GM12878 (cell line): ENCODE measurements around the gene DENND1B. TPM values are rescaled to one million over a fixed set of nuclear protein-coding genes. Genes with fewer than 3 reads are reported as not detected.

ENCODE experiments used
- ATAC-seq: fragments of 200-7000 bp; cut with Tn5 transposase; 3 replicates; pipeline ENCODE4 v1.9.1; 2020; ENCODE audit warnings: mild to moderate bottlenecking, moderate library complexity
- BruUV-seq: library from RNA; stranded (reverse); fragments of 400-500 nt; replicated peaks from 2 replicates; lab custom pipeline; 2021; lab: Mats Ljungman, UMichigan
- CTCF ChIA-PET: fragments of 300-600 bp; sonication (Branson Sonifier 250); formaldehyde crosslinking; extraction: SDS; loops from one replicate; lab custom pipeline; 2021; ENCODE audit warnings: inconsistent platforms; lab: Yijun Ruan, JAX
- POLR2A ChIA-PET: fragments of 350-600 bp; formaldehyde crosslinking; extraction: SDS; loops from one replicate; lab custom pipeline; 2021; ENCODE audit warnings: inconsistent platforms; lab: Charles Lee
- RAD21 ChIA-PET: fragments of 300-600 bp; sonication (Branson Sonifier 250); formaldehyde crosslinking; loops from one replicate; lab custom pipeline; 2023; ENCODE audit warnings: antibody characterized with exemption; ENCODE audit not compliant: unreplicated experiment; lab: Charles Lee
- SMC1A ChIA-PET: fragments of 300-600 bp; sonication (Branson Sonifier 250); formaldehyde crosslinking; loops from one replicate; lab custom pipeline; 2023; ENCODE audit not compliant: unreplicated experiment, uncharacterized antibody; lab: Charles Lee
- DNase-seq: peaks from one replicate; pipeline ENCODE4 v3.0.0-alpha.2; 2011; ENCODE audit warnings: low read depth, low spot score
- FAIRE-seq: peaks from 3 replicates; lab custom pipeline; 2011; peaks lifted over from hg19 to GRCh38; lab: Jason Lieb, UNC
- H2AFZ ChIP-seq: 2 replicates; pipeline ENCODE4 v1.6.0; 2011; ENCODE audit warnings: low read depth, low read length, control low read depth; ENCODE audit not compliant: control insufficient read depth
- H3K27ac ChIP-seq: 2 replicates; pipeline ENCODE4 v1.5.1; 2011; ENCODE audit warnings: control low read depth; ENCODE audit not compliant: control insufficient read depth, insufficient read depth
- H3K27me3 ChIP-seq, 2 experiments: replicated peaks in 1 of 2; 2 replicates each; pipeline versions ENCODE4 v1.6.0 to v1.6.1; 2011; ENCODE audit warnings: low read length in 1 of 2; ENCODE audit not compliant: control insufficient read depth in 2 of 2, insufficient read depth in 2 of 2
- H3K36me3 ChIP-seq, 2 experiments: 2 replicates each; pipeline ENCODE4 v1.5.1; 2011; ENCODE audit warnings: low read length in 1 of 2; ENCODE audit not compliant: control insufficient read depth in 2 of 2, insufficient read depth in 2 of 2
- H3K4me1 ChIP-seq: 2 replicates; pipeline ENCODE4 v1.6.1; 2011; ENCODE audit warnings: mild to moderate bottlenecking, low read length, moderate library complexity, mixed read lengths; ENCODE audit not compliant: control insufficient read depth, insufficient read depth
- H3K4me2 ChIP-seq: 2 replicates; pipeline ENCODE4 v1.6.0; 2011; ENCODE audit warnings: control low read depth; ENCODE audit not compliant: control insufficient read depth, insufficient read depth
- H3K4me3 ChIP-seq: fragments of 200-600 bp; sonication (generic); 2 replicates; pipeline ENCODE4 v1.5.1; 2016
- H3K79me2 ChIP-seq: 2 replicates; pipeline ENCODE4 v1.6.0; 2011; ENCODE audit warnings: low read length; ENCODE audit not compliant: control insufficient read depth, insufficient read depth
- H3K9ac ChIP-seq: 2 replicates; pipeline ENCODE4 v1.8.0; 2011; ENCODE audit warnings: low read length, control low read depth, mixed read lengths; ENCODE audit not compliant: control insufficient read depth, insufficient read depth
- H3K9me3 ChIP-seq: replicated peaks from 3 replicates; pipeline ENCODE4 v1.5.1; 2011; ENCODE audit warnings: mild to moderate bottlenecking, low read length; ENCODE audit not compliant: control insufficient read depth, insufficient read depth
- H4K20me1 ChIP-seq: 2 replicates; pipeline ENCODE4 v1.6.0; 2011; ENCODE audit not compliant: control insufficient read depth, insufficient read depth
- ATF2 ChIP-seq: IDR thresholded peaks from 2 replicates; pipeline ENCODE4 v1.6.1; 2012; ENCODE audit warnings: low read length, inconsistent platforms
- CBX3 ChIP-seq: fragments of 200-600 bp; sonication (generic); IDR thresholded peaks from 2 replicates; pipeline ENCODE4 v1.6.1; 2016; ENCODE audit warnings: low read depth, borderline replicate concordance
- CHD4 ChIP-seq: fragments of 200-600 bp; sonication (generic); IDR thresholded peaks from 2 replicates; pipeline ENCODE4 v1.6.1; 2016; ENCODE audit warnings: mild to moderate bottlenecking
- HDGF ChIP-seq: fragments of 450-650 bp; IDR thresholded peaks from 2 replicates; pipeline ENCODE4 v1.6.1; 2016; ENCODE audit warnings: antibody characterized with exemption
- JUNB ChIP-seq: IDR thresholded peaks from 2 replicates; pipeline ENCODE4 v1.6.1; 2016; ENCODE audit warnings: antibody characterized with exemption, mild to moderate bottlenecking
- KDM1A ChIP-seq: fragments of 200-600 bp; sonication (generic); IDR thresholded peaks from 2 replicates; pipeline ENCODE4 v1.6.1; 2016; ENCODE audit warnings: borderline replicate concordance
- POLR2AphosphoS5 ChIP-seq: IDR thresholded peaks from 2 replicates; pipeline ENCODE4 v1.6.1; 2011; ENCODE audit warnings: mild to moderate bottlenecking, low read length, inconsistent platforms
- SREBF1 ChIP-seq: IDR thresholded peaks from 2 replicates; pipeline ENCODE4 v1.6.1; 2012; ENCODE audit warnings: mild to moderate bottlenecking, low read length
- SUZ12 ChIP-seq: fragments of 200-600 bp; sonication (generic); IDR thresholded peaks from one replicate; pipeline ENCODE4 v1.6.1; 2018; ENCODE audit warnings: antibody characterized with exemption, mild to moderate bottlenecking; ENCODE audit not compliant: unreplicated experiment
- ZBTB4 ChIP-seq: fragments of 450-650 bp; formaldehyde crosslinking; IDR thresholded peaks from 2 replicates; pipeline ENCODE4 v1.4.0; 2022; ENCODE audit warnings: mild to moderate bottlenecking, moderate library complexity
- ZNF592 ChIP-seq: fragments of 450-650 bp; IDR thresholded peaks from 2 replicates; pipeline ENCODE4 v1.6.1; 2017; ENCODE audit warnings: mild to moderate bottlenecking, moderate library complexity
- WGBS: methylation state at CpG from one replicate; pipeline ENCODE4 v1.1.6; 2016; ENCODE audit warnings: low lambda C conversion rate; ENCODE audit not compliant: insufficient replicate concordance, insufficient coverage; ENCODE audit errors: missing lambda C conversion rate; 5-methylcytosine and 5-hydroxymethylcytosine counted together
- in situ Hi-C: fragments of 300-500 bp; cut with MboI; formaldehyde crosslinking; loops from 9 replicates; pipeline ENCODE4 v1.14.3; 2018; ENCODE audit warnings: mixed read lengths
- intact Hi-C: fragments of 100-400 bp; cut with micrococcal nuclease; formaldehyde crosslinking; loops from one replicate; pipeline ENCODE4 v1.14.2; 2022; ENCODE audit not compliant: unreplicated experiment
- polyA plus RNA-seq, 11 experiments: library from polyadenylated mRNA; depleted of rRNA in 4 of 11; unstranded in 6 of 11; stranded (reverse) in 5 of 11; fragments of >200 nt; fragmentation: Nextera tagmentation in 4 of 11; fragmentation: Illumina TruSeq in 1 of 11; extraction: Ambion mirVana in 4 of 11; extraction: Trizol in 1 of 11; gene quantifications; 1 replicate in 1 of 11; 2 replicates in 10 of 11; pipeline versions ENCODE4 v1.2.1 to v1.2.3, GENCODE V29; 2011 to 2016; ENCODE audit warnings: inconsistent platforms in 2 of 11, missing spikeins in 2 of 11, low read depth in 1 of 11
- total RNA-seq, 4 experiments: library from RNA; depleted of rRNA in 3 of 4; stranded (reverse); fragments of >200 nt in 3 of 4; fragmentation: Illumina TruSeq in 1 of 4; extraction: Trizol in 1 of 4; gene quantifications; 2 replicates each; pipeline versions ENCODE4 v1.2.1 to v1.2.3, GENCODE V29; 2013 to 2021
- TF ChIP-seq, protein P1 (sequence below): fragments of 450-650 bp; formaldehyde crosslinking; IDR thresholded peaks from 2 replicates; pipeline ENCODE4 v1.4.0; 2020; ENCODE audit warnings: mild to moderate bottlenecking, moderate library complexity

The DENND1B gene
- total and polyA plus RNA-seq, 10 of the 15 experiments (the other 5 are each of a cell fraction or from before 2014, with no cell fraction given) = 1.7 to 10.7 (median 8.0) TPM

GRCh38 chr1:197691816-197692215 is 83.5 kb downstream of the DENND1B start:
- RAD21 ChIA-PET = interaction anchor here (1.4 to 1.6 kb wide), 2 partner anchors 74 to 178 kb away, joined by 3 to 5 read pairs; no protein-coding TSS in a partner anchor
- SMC1A ChIA-PET = interaction anchor here (1.2 to 3.1 kb wide), 3 partner anchors 13 to 177 kb away, joined by 3 to 16 read pairs (median 11); no protein-coding TSS in a partner anchor
- Histone ChIP-seq H2AFZ (no peak overlapping the region), H3K4me3 (no peak overlapping the region), H3K79me2 (no peaks in the 10 kb centered on the region), H3K36me3 (no peaks in the 10 kb centered on the region), H3K27ac (no peak overlapping the region), H3K9ac (no peak overlapping the region), H3K4me2 (no peak overlapping the region), H3K27me3 (no peaks in the 10 kb centered on the region), H3K4me1 (no peaks in the 10 kb centered on the region), H3K9me3 (no peaks in the 10 kb centered on the region), H4K20me1 (no peaks in the 10 kb centered on the region)
- 29% methylated on average over 1 of the region's 1 CpG for WGBS
- BruUV-seq = no TSS peak
- CTCF ChIA-PET = interaction anchor here (1.0 to 4.2 kb wide), 2 partner anchors 14 to 177 kb away, joined by 3 to 37 read pairs; no protein-coding TSS in a partner anchor
- FAIRE-seq = no peak
- no peak for DNase-seq
- in situ Hi-C loops = loop anchor here (10.0 kb wide), 1 partner anchor 173 kb away; no protein-coding TSS in a partner anchor
- POLR2A ChIA-PET = no interaction called here
- intact Hi-C loops = loop anchor here (2.0 to 5.0 kb wide), 2 partner anchors 177 to 230 kb away; no protein-coding TSS in a partner anchor
- no peak for ATAC-seq
- no peak for TF ChIP-seq SUZ12
- no peak for TF ChIP-seq ZBTB4 (CRISPR knock-in tag)
- TF ChIP-seq ZNF592 = no peak
- no peak for TF ChIP-seq POLR2AphosphoS5
- no peak for TF ChIP-seq HDGF
- no peak for TF ChIP-seq ATF2
- TF ChIP-seq CBX3 = no peak
- no peak for TF ChIP-seq KDM1A
- no peak for TF ChIP-seq JUNB
- no peak for TF ChIP-seq CHD4
- TF ChIP-seq, protein P1, sequence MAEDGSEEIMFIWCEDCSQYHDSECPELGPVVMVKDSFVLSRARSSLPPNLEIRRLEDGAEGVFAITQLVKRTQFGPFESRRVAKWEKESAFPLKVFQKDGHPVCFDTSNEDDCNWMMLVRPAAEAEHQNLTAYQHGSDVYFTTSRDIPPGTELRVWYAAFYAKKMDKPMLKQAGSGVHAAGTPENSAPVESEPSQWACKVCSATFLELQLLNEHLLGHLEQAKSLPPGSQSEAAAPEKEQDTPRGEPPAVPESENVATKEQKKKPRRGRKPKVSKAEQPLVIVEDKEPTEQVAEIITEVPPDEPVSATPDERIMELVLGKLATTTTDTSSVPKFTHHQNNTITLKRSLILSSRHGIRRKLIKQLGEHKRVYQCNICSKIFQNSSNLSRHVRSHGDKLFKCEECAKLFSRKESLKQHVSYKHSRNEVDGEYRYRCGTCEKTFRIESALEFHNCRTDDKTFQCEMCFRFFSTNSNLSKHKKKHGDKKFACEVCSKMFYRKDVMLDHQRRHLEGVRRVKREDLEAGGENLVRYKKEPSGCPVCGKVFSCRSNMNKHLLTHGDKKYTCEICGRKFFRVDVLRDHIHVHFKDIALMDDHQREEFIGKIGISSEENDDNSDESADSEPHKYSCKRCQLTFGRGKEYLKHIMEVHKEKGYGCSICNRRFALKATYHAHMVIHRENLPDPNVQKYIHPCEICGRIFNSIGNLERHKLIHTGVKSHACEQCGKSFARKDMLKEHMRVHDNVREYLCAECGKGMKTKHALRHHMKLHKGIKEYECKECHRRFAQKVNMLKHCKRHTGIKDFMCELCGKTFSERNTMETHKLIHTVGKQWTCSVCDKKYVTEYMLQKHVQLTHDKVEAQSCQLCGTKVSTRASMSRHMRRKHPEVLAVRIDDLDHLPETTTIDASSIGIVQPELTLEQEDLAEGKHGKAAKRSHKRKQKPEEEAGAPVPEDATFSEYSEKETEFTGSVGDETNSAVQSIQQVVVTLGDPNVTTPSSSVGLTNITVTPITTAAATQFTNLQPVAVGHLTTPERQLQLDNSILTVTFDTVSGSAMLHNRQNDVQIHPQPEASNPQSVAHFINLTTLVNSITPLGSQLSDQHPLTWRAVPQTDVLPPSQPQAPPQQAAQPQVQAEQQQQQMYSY (CRISPR knock-in tag) = no peak
- no peak for TF ChIP-seq SREBF1
